Activated naive CD4-positive, alpha-beta T cell treated with anti-CD3 and anti-CD28 coated beads for 36 hours (primary cell): ENCODE results near the gene PRKRIP1. TPM values are rescaled to one million over a fixed set of nuclear protein-coding genes. Genes with fewer than 3 reads are reported as not detected.
"Not testable (repeated sequence)": the region's sequence is repeated elsewhere in the genome, so short reads cannot be mapped to it uniquely, and the experiment has no call there.

Experiments used
- CTCF ChIA-PET: fragments of 350-600 bp; sonication (Branson Sonifier 250); formaldehyde crosslinking; loops from one replicate; lab custom pipeline; 2021; ENCODE audit warnings: antibody characterized with exemption; lab: Charles Lee
- DNase-seq: peaks from one replicate; pipeline ENCODE4 v3.0.0-alpha.2; 2020
- H3K27ac Mint-ChIP-seq: one replicate; pipeline ENCODE4 v1.8.0; 2021; ENCODE audit warnings: mild to moderate bottlenecking, mixed read lengths
- H3K27me3 Mint-ChIP-seq: one replicate; pipeline ENCODE4 v1.8.0; 2021; ENCODE audit warnings: low read depth, mixed read lengths
- H3K36me3 Mint-ChIP-seq: one replicate; pipeline ENCODE4 v1.8.0; 2021; ENCODE audit warnings: low read depth, mixed read lengths
- H3K4me1 Mint-ChIP-seq: one replicate; pipeline ENCODE4 v1.8.0; 2021; ENCODE audit warnings: low read depth, mixed read lengths
- H3K4me3 Mint-ChIP-seq: one replicate; pipeline ENCODE4 v1.8.0; 2021; ENCODE audit warnings: mild to moderate bottlenecking, moderate library complexity, mixed read lengths
- H3K9me3 Mint-ChIP-seq: one replicate; pipeline ENCODE4 v1.8.0; 2021; ENCODE audit warnings: mixed read lengths
- intact Hi-C: fragments of 100-400 bp; cut with micrococcal nuclease; formaldehyde crosslinking; loops from one replicate; pipeline ENCODE4 v1.15.1; 2023
- total RNA-seq, 2 experiments: library from RNA; stranded (reverse); gene quantifications; one replicate each; pipeline ENCODE4 v1.2.3, GENCODE V29; 2021

The PRKRIP1 gene
- total RNA-seq, 2 experiments from 2014 or later, result 17.8 to 18.5 TPM

DNA sequence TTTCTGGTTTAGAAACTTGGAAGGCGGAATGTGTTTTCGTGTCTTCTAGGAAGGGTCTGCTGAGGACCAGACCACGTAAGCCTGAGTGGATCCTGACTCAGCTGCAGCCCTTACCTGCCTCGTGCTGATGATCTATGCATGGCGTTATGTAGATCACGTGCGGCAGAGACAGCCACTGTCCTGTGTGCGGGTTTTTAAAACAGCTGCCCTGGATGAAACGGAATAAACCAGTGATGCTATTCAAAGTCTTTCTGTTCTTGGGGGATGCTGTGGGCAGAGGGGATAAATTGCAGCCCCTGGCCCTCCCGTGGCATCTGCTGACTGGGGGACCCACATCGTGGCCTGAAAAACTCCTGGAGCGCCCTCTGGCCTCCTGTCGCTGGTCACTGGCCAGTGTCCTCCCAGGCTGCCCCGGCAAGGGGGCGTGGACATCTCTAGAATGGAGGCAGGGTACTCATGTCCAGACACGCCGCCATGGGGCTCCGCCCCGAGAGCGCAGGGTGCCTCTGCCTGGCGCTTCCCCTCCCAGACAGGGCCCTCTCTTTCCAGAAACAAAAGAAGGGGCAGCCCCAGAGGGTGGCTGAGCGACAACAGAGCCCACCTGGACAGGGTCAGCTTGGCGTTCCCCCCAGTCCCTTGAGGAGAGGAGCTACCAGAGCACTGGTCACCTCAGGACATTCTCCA is 55.4 kb downstream of the PRKRIP1 start:
- no peaks in the 10 kb centered on the region for H3K4me1 Mint-ChIP-seq
- DNase-seq, result no peak
- no peaks in the 10 kb centered on the region for H3K27me3 Mint-ChIP-seq
- CTCF ChIA-PET, result interaction anchor here (0.6 to 1.8 kb wide), 4 partner anchors 36 to 53 kb away, joined by 5 to 12 read pairs (median 6); no protein-coding TSS in a partner anchor
- intact Hi-C loops, result no loop called here
- no peak overlapping the region for H3K4me3 Mint-ChIP-seq
- no peaks in the 10 kb centered on the region for H3K9me3 Mint-ChIP-seq
- H3K36me3 Mint-ChIP-seq, result peaks cover 2% of the 10 kb centered on the region
- no peak overlapping the region for H3K27ac Mint-ChIP-seq

DNA sequence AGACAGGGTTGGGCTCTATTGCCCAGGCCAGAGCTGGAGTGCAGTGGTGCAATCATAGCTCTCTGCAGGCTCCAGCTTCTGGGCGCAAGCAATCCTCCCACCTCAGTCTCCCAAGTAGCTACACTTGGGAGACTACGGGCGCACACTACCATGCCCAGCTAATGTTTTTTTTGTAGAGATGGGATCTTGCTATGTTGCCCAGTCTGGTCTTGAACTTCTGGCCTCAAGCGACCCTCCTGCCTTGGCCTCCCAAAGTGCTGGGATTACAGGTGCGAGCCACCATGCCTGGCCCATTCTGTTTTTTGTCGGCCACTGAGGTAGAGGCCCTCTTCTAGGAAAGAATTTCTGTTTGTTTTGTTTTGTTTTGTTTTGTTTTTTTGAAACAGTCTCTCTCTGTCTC is 56.3 kb downstream of the PRKRIP1 start:
- no peak for DNase-seq
- Mint-ChIP-seq H3K27me3 (no peaks in the 10 kb centered on the region), H3K4me1 (no peaks in the 10 kb centered on the region), H3K4me3 (no peak overlapping the region), H3K9me3 (no peaks in the 10 kb centered on the region), H3K36me3 (peaks cover 2% of the 10 kb centered on the region), H3K27ac (no peak overlapping the region)
- CTCF ChIA-PET, result interaction anchor here (0.6 to 1.3 kb wide), 3 partner anchors 15 to 125 kb away, joined by 4 to 6 read pairs (median 4); no protein-coding TSS in a partner anchor
- intact Hi-C loops, result no loop called here

DNA sequence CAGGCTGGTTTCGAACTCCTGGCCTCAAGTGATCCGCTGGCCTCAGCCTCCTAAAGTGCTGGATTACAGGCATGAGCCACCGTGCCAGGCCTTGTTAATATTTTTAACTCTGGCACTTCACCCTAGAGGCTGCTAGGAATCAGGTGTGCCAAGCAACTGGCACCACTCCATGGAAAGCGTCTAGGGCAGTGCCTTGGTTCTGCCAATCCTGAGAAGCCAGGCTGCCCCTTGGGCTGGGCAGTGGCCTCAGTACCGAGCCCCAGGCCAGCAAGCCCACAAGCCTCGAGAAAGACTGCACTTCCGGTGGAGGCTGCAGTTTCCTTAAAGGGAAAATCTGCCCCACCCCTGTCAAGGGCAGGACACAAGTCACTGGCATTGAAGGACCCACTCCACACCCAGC is 57.2 kb downstream of the PRKRIP1 start:
- intact Hi-C loops, result no loop called here
- H3K27me3 Mint-ChIP-seq, result no peaks in the 10 kb centered on the region
- H3K9me3 Mint-ChIP-seq, result no peaks in the 10 kb centered on the region
- no peak overlapping the region for H3K27ac Mint-ChIP-seq
- H3K4me3 Mint-ChIP-seq, result no peak overlapping the region
- no peaks in the 10 kb centered on the region for H3K4me1 Mint-ChIP-seq
- DNase-seq, result no peak
- peaks cover 2% of the 10 kb centered on the region for H3K36me3 Mint-ChIP-seq
- CTCF ChIA-PET, result interaction anchor here (1.1 kb wide), 1 partner anchor 14 kb away, joined by 4 read pairs; no protein-coding TSS in a partner anchor

DNA sequence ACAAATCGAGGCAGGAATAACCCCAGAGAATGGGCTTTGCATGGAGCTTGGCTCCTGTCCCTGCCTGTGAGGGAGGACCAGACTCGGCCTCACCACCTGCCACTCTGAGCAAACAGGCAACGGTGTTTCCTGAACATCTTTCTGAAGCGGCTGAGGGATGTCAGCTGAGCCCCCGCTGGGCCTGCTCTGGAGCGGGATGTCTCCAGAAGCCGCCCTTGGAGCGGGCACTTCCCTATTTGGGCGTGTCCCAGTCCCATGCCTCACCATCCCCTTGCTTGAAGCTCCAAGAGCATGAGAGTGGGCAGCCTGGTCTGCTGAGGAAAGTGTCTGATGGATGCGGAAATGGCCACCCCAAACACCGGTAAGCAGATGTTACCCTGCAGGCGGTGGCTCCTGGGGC is 58.3 kb downstream of the PRKRIP1 start:
- no peaks in the 10 kb centered on the region for H3K4me1 Mint-ChIP-seq
- no peaks in the 10 kb centered on the region for H3K27me3 Mint-ChIP-seq
- H3K9me3 Mint-ChIP-seq, result no peaks in the 10 kb centered on the region
- no peak overlapping the region for H3K4me3 Mint-ChIP-seq
- CTCF ChIA-PET, result interaction anchor here (0.8 to 1.1 kb wide), 2 partner anchors 13 to 42 kb away, joined by 3 to 5 read pairs; no protein-coding TSS in a partner anchor
- no peak for DNase-seq
- no peaks in the 10 kb centered on the region for H3K36me3 Mint-ChIP-seq
- intact Hi-C loops, result no loop called here
- no peak overlapping the region for H3K27ac Mint-ChIP-seq

DNA sequence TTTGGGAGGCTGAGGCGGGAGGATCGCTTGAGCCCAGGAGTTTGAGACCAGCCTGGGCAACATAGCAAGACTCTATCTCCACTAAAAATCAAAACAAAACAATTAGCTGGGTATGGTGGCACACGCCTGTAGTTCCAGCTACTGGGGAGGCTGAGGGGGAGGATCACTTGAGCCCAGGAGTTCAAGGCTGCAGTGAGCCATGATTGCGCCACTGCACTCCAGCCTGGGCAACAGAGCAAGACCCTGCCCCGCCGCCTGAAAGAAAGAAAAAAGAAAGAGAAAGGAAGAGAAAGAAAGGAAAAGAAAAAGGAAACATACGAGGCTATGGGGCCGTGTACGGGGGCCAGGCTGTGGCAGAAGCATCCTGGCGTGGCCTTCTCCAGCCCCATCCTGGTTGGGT is 58.8 kb downstream of the PRKRIP1 start:
- DNase-seq, H3K4me1 Mint-ChIP-seq, intact Hi-C loops, H3K27ac Mint-ChIP-seq, H3K36me3 Mint-ChIP-seq, H3K4me3 Mint-ChIP-seq, H3K27me3 Mint-ChIP-seq, H3K9me3 Mint-ChIP-seq: not testable (repeated sequence)
- CTCF ChIA-PET, result interaction anchor here (0.8 kb wide), 1 partner anchor 42 kb away, joined by 3 read pairs; no protein-coding TSS in a partner anchor

DNA sequence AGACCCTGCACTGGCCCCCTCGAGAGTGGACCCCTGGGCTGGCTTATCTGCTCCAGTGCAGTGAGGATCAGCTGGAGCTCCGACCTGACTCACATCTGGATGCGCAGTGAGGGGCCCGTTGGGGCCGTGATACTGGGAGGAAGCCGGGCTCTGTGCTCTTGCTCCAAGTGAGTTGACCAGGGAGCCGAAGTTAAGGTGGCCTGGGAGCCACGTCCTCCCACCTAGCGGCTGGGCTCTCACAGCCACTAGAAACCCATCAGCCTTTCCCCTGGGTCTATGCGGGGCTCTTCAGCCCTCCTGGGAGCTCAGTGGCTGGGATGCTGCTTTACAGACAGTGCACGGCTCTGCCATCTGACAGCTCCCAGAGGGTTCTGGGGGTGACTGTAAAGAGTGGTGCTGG is 59.4 kb downstream of the PRKRIP1 start:
- CTCF ChIA-PET, result no interaction called here
- intact Hi-C loops, result no loop called here
- H3K9me3 Mint-ChIP-seq, result no peaks in the 10 kb centered on the region
- H3K36me3 Mint-ChIP-seq, result no peaks in the 10 kb centered on the region
- no peaks in the 10 kb centered on the region for H3K4me1 Mint-ChIP-seq
- H3K27me3 Mint-ChIP-seq, result no peaks in the 10 kb centered on the region
- no peak overlapping the region for H3K27ac Mint-ChIP-seq
- DNase-seq, result no peak
- no peak overlapping the region for H3K4me3 Mint-ChIP-seq

DNA sequence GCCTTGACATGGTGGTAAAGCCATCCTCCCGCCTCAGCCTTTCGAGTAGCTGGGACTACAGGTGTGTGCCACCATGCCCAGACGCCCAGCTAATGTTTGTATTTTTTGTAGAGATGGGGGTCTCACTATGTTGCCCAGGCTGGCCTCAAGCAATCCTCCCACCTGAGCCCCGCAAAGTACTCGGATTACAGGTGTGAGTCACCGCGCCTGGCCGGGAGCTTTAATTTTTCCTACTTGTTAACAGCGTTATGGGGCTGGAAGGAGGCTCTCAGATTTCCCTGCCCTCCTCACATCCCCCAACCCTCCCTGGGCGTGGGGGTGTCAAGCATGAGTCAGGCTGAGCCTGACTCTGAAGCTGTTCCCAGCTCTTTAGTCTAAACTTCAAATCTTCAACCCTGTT is 60.2 kb downstream of the PRKRIP1 start:
- Mint-ChIP-seq H3K27ac (no peak overlapping the region), H3K36me3 (no peaks in the 10 kb centered on the region), H3K9me3 (no peaks in the 10 kb centered on the region), H3K4me1 (no peaks in the 10 kb centered on the region), H3K27me3 (no peaks in the 10 kb centered on the region), H3K4me3 (no peak overlapping the region)
- CTCF ChIA-PET, result no interaction called here
- intact Hi-C loops, result no loop called here
- no peak for DNase-seq

DNA sequence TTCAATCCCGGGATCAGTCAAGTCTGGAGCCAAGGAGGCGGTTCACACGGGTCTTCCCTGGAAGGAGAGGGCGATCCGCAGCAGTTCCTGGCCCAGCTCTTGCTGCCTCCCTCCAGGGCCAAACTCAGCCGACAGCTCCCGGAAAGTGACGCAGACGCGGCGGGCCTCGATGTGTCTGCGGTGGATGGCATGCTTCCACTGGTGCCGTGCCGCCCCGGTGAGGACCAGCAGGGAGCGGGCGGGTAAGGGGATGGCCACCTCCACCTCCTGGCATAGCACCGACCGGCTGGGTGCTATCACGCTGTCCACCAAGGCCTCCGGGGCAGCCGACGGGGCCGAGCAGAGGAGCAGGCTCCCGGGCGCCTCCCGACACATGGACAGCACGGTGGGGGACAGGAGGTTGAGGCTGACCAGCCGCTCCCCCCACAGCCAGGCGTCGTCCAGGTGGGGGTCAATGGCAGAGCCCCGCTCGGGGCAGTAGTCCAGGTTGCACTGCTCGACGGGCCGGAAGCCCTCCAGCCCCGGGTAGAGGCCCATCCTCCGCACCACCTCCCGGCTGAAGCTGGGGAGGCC is 61.3 kb downstream of the PRKRIP1 start:
- CTCF ChIA-PET, result interaction anchor here (0.8 kb wide), 1 partner anchor 22 kb away, joined by 3 read pairs; no protein-coding TSS in a partner anchor
- no peak for DNase-seq
- H3K4me3 Mint-ChIP-seq, result no peak overlapping the region
- H3K27ac Mint-ChIP-seq, result no peak overlapping the region
- intact Hi-C loops, result no loop called here
- H3K27me3 Mint-ChIP-seq, result no peaks in the 10 kb centered on the region
- H3K4me1 Mint-ChIP-seq, result peaks cover under 1% of the 10 kb centered on the region
- peaks cover under 1% of the 10 kb centered on the region for H3K36me3 Mint-ChIP-seq
- no peaks in the 10 kb centered on the region for H3K9me3 Mint-ChIP-seq

DNA sequence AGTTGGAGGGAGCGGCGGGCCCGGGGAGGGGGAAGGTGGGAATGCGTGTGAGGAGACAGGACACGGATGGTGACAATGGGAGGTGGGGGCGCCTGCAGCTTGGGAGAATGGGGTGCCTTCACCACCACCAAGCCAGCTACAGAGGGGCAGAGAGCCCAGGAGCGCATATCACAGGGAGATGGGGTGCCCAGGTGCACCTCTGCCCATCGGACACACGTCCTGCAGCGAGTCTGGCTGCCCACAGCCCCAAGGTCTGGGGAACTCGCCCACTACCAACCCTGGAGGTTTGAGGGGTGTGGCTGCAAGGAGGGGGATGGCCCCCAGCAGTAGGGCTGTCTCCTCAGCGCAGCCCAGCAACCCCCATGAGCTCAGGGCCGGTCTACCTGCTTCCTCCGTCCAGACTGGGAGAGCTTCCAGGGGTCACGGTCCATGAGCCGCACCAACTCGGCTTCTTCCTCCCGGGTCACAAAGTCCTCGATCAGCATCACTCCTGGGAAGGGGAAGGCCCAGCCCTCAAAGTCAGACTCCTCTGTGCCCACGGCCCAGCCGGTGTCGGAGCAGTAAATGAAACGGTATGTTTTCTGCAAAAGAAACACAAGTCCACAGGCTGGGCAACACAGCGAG is 63.2 kb downstream of the PRKRIP1 start:
- Mint-ChIP-seq H3K9me3 (no peaks in the 10 kb centered on the region), H3K4me1 (peaks cover 10% of the 10 kb centered on the region), H3K27ac (no peak overlapping the region), H3K4me3 (no peak overlapping the region), H3K36me3 (peaks cover 5% of the 10 kb centered on the region), H3K27me3 (no peaks in the 10 kb centered on the region)
- CTCF ChIA-PET, result no interaction called here
- intact Hi-C loops, result no loop called here
- DNase-seq, result no peak

DNA sequence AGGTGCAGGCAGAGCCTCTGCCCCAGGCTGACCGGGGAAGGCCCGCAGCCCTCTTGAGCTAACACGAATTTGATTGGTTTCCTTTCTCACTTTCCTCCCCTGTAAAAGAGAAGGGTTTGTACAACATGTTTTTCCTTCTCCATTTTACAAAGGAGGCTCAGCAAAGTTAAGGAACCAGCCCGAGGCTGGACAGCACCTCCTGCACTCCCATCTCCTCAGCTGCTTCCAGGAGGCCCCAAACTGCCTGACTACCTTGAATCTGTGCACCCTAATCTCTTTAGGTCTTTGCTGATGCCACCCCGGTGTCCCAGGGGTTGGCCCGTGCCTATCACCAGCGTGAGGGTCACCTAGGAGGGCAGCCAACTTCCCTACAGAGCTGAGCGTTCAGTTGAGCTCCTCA is 64.3 kb downstream of the PRKRIP1 start:
- Mint-ChIP-seq H3K27ac (no peak overlapping the region), H3K4me3 (no peak overlapping the region), H3K4me1 (peaks cover 10% of the 10 kb centered on the region), H3K27me3 (no peaks in the 10 kb centered on the region), H3K36me3 (peaks cover 5% of the 10 kb centered on the region), H3K9me3 (no peaks in the 10 kb centered on the region)
- CTCF ChIA-PET, result interaction anchor here (0.5 kb wide), 1 partner anchor 19 kb away, joined by 3 read pairs; no protein-coding TSS in a partner anchor
- intact Hi-C loops, result loop anchor here (5.0 kb wide), 2 partner anchors 98 to 287 kb away; partner anchors contain the start of gene FAM185A
- no peak for DNase-seq

DNA sequence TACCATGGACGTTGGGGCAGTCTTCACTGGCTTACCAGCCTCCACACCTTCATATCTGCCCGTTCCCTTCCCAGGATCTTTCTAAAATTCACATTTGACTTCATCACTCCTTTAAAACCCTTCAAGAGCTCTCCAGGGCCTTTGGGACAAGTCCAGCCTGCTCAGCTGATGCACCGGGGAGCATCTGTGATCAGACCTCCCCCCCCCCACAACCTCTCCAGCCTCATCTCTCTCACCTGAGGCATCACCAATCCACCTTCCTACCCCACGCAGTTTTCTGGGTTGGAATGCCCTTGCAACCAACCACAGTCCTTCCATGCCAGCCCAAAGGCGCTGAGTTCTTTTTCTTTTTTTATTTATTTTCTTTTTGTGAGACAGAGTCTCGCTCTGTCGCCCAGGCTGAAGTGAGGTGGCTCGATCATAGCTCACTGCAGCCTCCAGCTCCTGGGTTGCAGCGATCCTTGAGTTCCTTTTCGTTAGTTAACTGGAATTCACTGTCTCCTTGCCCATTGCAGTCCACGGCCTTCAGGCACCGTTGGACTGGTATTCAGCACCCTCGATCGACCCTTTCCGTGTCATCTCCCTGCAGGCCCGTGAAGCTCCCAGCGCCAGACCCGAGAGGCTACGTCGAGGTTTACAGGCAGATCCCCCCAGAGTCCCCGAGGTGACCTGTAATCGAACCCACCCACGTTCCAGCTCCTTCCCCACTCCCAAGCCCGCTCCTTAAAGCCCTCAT is 67.8 kb downstream of the PRKRIP1 start:
- CTCF ChIA-PET, result interaction anchor here (0.7 to 4.2 kb wide), 6 partner anchors 26 to 72 kb away, joined by 3 to 17 read pairs (median 4); no protein-coding TSS in a partner anchor
- Mint-ChIP-seq H3K4me1 (peaks cover 27% of the 10 kb centered on the region), H3K9me3 (no peaks in the 10 kb centered on the region), H3K27me3 (no peaks in the 10 kb centered on the region), H3K36me3 (peaks cover 7% of the 10 kb centered on the region), H3K27ac (peak overlapping the region; percentile 63), H3K4me3 (peak overlapping the region; percentile 91)
- intact Hi-C loops, result loop anchor here (1.0 to 5.0 kb wide), 6 partner anchors 33 to 283 kb away; partner anchors contain the start of genes FAM185A, PRKRIP1 and SH2B2
- no peak for DNase-seq
